OCI-LY3 (cell line): Measurements from ENCODE around the gene ABHD17C.

Experiments used
- CTCF ChIP-seq: fragments of 200-600, 300-600 bp; sonication (generic); IDR thresholded peaks from 2 replicates; pipeline ENCODE4 v1.5.1; 2014; ENCODE audit warnings: antibody characterized with exemption, low read length, low read depth
- EZH2phosphoT487 ChIP-seq: fragments of 200-600 bp; shearing (Covaris generic); IDR thresholded peaks from 2 replicates; pipeline ENCODE4 v1.6.1; 2018; ENCODE audit warnings: antibody characterized with exemption, mixed run types, low read depth

GRCh38 chr15:80703965-80704364, 8.9 kb downstream of the ABHD17C start:
- no peak for TF ChIP-seq CTCF
- no peak for TF ChIP-seq EZH2phosphoT487
